ENCODE data around the gene MPRIP.

GRCh38 chr17:17120294-17120693 lies 78.0 kb downstream of the MPRIP start:
- no peak for TF ChIP-seq POLR2A (IDR thresholded peaks at IDR 0.05)
- TF ChIP-seq, protein P1, sequence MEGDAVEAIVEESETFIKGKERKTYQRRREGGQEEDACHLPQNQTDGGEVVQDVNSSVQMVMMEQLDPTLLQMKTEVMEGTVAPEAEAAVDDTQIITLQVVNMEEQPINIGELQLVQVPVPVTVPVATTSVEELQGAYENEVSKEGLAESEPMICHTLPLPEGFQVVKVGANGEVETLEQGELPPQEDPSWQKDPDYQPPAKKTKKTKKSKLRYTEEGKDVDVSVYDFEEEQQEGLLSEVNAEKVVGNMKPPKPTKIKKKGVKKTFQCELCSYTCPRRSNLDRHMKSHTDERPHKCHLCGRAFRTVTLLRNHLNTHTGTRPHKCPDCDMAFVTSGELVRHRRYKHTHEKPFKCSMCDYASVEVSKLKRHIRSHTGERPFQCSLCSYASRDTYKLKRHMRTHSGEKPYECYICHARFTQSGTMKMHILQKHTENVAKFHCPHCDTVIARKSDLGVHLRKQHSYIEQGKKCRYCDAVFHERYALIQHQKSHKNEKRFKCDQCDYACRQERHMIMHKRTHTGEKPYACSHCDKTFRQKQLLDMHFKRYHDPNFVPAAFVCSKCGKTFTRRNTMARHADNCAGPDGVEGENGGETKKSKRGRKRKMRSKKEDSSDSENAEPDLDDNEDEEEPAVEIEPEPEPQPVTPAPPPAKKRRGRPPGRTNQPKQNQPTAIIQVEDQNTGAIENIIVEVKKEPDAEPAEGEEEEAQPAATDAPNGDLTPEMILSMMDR (IDR thresholded peaks at IDR 0.05) = no peak

Measured in Peyer's patch (tissue), 4 donors.